Middle frontal gyrus (tissue), 1 donor: ENCODE data around the gene PPP1R10.

Experiments used
- DNase-seq: peaks from one replicate; pipeline ENCODE4 v3.0.0-alpha.2; 2015; ENCODE audit warnings: low spot score; ENCODE audit errors: extremely low spot score

PPP1R10 gene

DNA sequence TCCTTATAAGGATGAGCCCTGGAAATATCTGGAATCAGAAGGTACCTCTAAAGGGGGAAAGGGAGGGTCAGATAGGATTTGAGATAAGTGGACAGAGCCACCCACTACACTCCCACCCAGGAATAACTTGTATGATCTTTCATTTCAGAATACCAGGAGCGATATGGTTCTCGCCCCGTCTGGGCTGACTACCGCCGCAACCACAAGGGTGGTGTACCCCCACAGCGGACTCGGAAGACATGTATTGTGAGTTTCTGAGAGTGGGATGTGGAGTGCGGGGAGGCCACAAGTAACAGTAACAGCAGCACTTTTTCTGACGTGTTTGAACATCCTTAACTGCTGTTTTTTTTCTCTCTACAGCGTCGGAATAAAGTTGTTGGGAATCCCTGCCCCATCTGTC, 2.5 kb upstream of the PPP1R10 start:
- DNase-seq = no peak

DNA sequence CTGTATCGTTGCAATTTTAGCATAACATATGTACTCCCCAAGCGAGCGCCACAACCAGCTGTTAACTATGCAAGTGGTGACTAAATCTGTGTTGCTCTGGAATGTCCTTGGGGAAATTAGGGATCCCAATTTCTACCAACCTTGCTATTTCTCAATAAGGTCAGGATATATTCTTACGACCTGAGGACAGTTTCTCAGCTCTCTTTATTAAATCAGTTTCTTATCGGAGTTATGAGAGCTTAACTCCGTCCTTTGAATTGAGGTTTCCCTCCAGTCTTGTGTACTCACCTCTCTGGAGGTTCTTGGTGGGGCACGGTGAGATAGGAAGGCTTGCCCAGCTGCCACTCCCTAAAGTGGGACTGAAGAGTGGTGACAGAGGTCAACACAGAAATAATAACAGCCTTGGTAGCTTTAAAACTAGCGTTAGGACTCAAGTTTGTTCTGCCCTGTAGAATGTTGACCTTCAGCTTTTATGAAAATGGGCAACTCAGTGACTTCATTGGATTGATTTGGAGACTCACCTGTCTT, 1.3 kb upstream of the PPP1R10 start:
- no peak for DNase-seq

GRCh38 chr6:30617565-30618269, 674 bp upstream of the PPP1R10 start, which contains the start of gene MRPS18B:
Gene MRPS18B (plus strand): TSS chr6:30617840. CDS start chr6:30617866, 26 bp downstream.
- peak; percentile 98 for DNase-seq

GRCh38 chr6:30615958-30616810, 859 bp downstream of the PPP1R10 start:
- no peak for DNase-seq

GRCh38 chr6:30615219-30615957, 1.7 kb downstream of the PPP1R10 start:
- DNase-seq = no peak

- peak; percentile 92 for DNase-seq
Measured at GRCh38 chr6:30614843-30615218, 2.2 kb downstream of the PPP1R10 start.

DNA sequence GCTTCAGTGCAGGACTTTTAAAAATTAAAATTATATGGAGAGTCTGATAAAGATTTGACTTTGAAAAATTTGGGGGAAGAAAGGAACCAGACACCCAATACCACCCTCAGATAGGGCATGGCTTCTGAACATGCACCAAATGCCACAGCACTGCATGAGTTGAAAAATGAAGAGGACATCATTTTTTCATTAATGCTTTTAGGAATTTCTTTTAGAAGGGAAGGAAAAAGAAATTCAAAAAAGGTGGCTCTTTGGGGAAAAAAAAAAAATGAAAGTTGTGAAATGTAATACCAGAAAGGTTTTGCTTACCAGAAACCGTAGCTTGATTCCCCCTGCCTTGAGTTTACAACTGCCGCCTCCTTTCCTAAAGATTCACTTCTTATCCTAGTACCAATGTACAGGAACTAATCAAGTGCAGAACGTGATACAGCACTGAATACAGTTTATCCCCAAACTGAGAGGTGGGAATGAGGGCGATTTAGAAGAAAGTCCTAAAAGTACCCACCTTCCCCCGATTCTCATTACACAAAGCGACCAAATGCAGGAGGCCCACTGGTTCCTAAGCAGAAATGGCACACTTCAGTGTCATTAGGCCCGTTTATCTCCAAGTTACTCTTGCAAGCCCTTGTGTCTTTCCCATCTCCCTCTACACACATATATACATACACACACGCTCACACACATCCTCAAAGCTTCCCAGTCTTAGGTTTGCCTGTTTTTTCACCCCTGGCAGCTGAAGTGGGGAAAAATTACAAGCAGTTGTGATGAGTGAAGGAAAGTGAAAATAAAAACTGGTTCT, 2.8 kb downstream of the PPP1R10 start:
- no peak for DNase-seq

DNA sequence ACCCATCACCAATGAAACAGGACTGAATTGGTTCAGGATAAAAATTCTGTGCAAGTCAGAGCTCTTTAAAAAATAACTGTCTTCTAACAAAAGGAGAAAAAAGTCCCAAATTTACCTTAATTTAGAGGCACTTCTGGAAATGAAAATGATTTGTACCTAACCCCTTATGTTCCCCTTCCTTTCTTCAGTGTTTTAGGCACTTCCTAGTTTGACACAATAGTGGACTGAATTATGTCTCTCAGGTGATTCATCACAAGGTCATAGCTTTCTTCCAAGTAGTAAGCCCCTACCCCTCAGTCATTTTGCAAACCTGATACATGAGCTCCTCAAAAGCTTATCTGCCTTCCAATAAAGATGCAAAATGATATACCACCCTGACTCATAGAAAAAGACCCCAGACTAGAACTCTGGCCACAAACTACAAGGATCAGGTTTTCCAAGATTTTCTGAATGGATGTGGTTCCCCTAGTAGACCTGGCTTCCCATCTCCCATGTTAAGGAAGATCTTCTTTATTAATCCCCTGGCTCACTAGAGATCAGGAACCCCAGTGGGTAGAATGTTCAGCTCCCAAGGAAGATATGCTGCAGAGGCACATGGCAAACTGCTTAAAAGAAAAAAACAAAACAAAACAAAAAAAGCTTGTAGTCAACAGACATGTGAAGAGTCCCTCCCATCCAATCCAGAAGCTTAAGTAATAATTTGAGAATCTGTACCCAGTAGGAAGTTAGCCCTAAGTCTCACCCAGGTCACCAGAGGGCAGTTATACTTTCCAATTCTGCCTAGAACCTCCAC, 3.6 kb downstream of the PPP1R10 start:
- DNase-seq = no peak

GRCh38 chr6:30612687-30613248, 4.3 kb downstream of the PPP1R10 start:
- DNase-seq = no peak

DNA sequence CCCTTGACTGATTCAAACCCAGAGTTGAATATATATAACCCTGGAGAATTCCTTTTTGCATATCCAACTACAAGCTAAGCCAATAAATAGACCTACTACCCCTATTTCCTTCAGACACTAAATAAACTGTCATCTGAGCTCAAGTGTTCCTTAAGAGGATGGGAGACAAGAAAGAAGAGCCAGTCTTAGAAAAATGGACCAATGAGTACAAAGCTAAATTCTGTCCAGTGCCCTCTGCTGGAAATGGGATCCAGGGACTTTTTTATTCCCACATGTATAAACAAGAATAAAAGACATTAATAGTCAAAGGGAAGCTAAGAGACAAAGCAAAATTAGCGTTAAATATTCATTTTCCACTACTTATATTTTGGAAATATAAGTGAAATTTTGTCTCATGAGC, 4.8 kb downstream of the PPP1R10 start:
- no peak for DNase-seq

DNA sequence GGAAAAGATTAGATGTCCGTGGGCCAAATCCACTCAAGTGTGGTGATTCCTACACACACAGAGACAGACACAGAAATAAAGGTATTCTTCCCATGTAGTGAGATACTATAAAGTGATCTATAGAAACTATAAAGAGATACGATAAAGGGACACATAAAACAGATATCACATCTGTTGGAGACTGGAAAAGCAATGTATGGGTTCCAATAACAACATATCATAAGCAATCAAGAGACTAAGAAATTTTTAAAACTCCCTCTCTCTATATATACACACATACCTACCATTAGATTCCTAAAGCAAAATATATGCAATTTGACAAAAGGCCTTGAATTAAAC, 5.2 kb downstream of the PPP1R10 start:
- no peak for DNase-seq

GRCh38 chr6:30611150-30611855, 5.7 kb downstream of the PPP1R10 start:
- no peak for DNase-seq

DNA sequence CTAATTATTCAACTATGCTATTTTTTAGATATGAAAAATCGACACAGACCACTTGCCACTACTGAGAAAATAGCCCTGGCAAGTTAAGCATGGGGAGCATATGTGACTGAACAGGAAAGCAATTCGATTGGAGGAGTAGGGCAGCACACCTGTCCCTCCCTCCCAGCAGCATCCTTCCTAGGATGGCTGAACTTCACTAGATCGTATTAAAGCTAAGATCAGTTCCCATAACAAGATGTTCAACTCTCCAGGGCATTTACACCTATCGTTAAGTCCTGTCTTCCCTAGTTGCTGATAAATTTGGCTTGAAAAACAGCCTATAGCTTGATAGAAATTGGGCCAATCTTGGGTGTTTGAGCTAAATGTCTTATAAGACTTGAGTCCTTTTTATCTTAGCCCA, 7.0 kb downstream of the PPP1R10 start:
- no peak for DNase-seq

DNA sequence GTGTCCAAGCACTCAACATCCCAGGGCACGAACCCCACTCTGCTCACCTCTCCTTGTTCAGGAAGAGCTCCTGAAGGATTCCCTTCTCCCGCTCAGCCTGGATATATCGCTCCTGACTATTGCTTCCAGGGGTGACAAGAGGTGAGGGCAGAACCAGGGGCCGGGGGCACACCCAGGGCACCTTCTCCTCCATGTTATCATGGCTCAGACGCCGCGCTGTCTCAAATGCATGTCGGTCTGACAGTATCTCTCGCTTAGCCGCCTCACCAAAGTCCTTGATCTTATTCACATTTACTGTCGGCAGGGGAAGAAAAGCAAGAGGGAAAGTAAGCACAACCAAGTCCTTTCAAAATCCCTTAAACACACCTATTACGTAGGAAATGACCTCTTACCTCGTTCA, 13.1 kb downstream of the PPP1R10 start:
- DNase-seq = no peak

- DNase-seq = no peak
Measured at GRCh38 chr6:30601815-30602641, 15.0 kb downstream of the PPP1R10 start.

- DNase-seq = no peak
Measured at GRCh38 chr6:30601436-30601814, 15.6 kb downstream of the PPP1R10 start.

- DNase-seq = no peak
Measured at GRCh38 chr6:30600451-30600961, 16.5 kb downstream of the PPP1R10 start.

GRCh38 chr6:30599625-30600324, 17.3 kb downstream of the PPP1R10 start:
- no peak for DNase-seq
